ENCODE measurements around the gene ATP23.

Gene ATP23

DNA sequence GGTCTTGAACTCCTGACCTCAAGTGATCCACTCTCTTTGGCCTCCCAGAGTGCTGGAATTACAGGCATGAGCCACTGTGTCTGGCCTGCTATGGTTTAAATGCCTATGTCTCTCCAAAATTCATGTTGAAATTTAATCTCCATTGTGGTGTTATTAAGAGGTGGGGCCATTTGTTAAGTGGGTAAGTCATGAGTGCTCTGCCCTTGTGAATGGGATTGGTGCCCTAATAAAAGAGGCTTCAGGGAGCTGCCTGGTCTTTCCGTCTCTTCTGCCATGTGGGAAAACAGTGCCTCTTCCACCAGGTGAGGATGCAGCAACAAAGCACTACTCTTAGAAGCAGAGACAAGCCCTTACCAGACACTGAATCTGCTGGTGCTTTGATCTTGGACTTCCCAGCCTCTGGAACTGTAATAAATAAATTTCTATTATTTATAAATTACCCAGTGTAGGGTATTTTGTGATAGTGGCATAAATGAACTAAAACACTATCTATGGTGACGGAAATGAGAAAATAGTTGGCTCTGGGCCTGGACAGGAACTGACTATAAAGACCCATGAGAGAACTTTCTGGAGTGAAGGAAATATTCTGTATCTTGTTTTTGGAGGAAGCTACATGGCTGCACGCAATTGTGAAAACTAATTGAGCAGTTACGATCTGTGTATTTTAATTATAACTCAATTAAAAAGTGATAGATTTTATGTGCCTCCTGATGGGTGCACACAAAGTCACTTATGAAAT is 12.1 kb upstream of the ATP23 start:
- no peak overlapping the region for H3K9ac ChIP-seq (ENCODE audit: low read length)
- H4K20me1 ChIP-seq (ENCODE audit: insufficient read depth, low read length) = no peaks in the 10 kb centered on the region
- H3K27ac ChIP-seq (ENCODE audit: low read length) = no peak overlapping the region
- no peaks in the 10 kb centered on the region for H3K79me2 ChIP-seq (ENCODE audit: low read length)
- H3K4me2 ChIP-seq (ENCODE audit: low read length) = no peak overlapping the region
- H3K4me1 ChIP-seq (ENCODE audit: low read length) = no peaks in the 10 kb centered on the region
- no peak overlapping the region for H3K4me3 ChIP-seq (ENCODE audit: low read length)
- no peaks in the 10 kb centered on the region for H3K9me3 ChIP-seq (ENCODE audit: insufficient read depth, low read length)
- H3K36me3 ChIP-seq (replicated peaks; ENCODE audit: low read depth, low read length) = no peaks in the 10 kb centered on the region
- no peak overlapping the region for H2AFZ ChIP-seq (ENCODE audit: low read depth, low read length)
- TF ChIP-seq CTCF (IDR thresholded peaks at IDR 0.05; ENCODE audit: low read depth, low read length) = no peak
- TF ChIP-seq EZH2phosphoT487 (IDR thresholded peaks at IDR 0.05; ENCODE audit: low read depth) = no peak
- H3K27me3 ChIP-seq (ENCODE audit: low read depth, low read length) = no peaks in the 10 kb centered on the region

- H3K4me1 ChIP-seq (ENCODE audit: low read length) = peaks cover 11% of the 10 kb centered on the region
- no peak for TF ChIP-seq EZH2phosphoT487 (IDR thresholded peaks at IDR 0.05; ENCODE audit: low read depth)
- TF ChIP-seq CTCF (IDR thresholded peaks at IDR 0.05; ENCODE audit: low read depth, low read length) = no peak
- no peak overlapping the region for H3K9ac ChIP-seq (ENCODE audit: low read length)
- no peaks in the 10 kb centered on the region for H3K36me3 ChIP-seq (replicated peaks; ENCODE audit: low read depth, low read length)
- H2AFZ ChIP-seq (ENCODE audit: low read depth, low read length) = no peak overlapping the region
- H3K27me3 ChIP-seq (ENCODE audit: low read depth, low read length) = no peaks in the 10 kb centered on the region
- H3K9me3 ChIP-seq (ENCODE audit: insufficient read depth, low read length) = no peaks in the 10 kb centered on the region
- H4K20me1 ChIP-seq (ENCODE audit: insufficient read depth, low read length) = no peaks in the 10 kb centered on the region
- H3K4me2 ChIP-seq (ENCODE audit: low read length) = peak overlapping the region; percentile 62
- H3K27ac ChIP-seq (ENCODE audit: low read length) = no peak overlapping the region
- H3K79me2 ChIP-seq (ENCODE audit: low read length) = no peaks in the 10 kb centered on the region
- H3K4me3 ChIP-seq (ENCODE audit: low read length) = no peak overlapping the region
Observed at GRCh38 chr12:57934819-57935218, 6.5 kb upstream of the ATP23 start.

DNA sequence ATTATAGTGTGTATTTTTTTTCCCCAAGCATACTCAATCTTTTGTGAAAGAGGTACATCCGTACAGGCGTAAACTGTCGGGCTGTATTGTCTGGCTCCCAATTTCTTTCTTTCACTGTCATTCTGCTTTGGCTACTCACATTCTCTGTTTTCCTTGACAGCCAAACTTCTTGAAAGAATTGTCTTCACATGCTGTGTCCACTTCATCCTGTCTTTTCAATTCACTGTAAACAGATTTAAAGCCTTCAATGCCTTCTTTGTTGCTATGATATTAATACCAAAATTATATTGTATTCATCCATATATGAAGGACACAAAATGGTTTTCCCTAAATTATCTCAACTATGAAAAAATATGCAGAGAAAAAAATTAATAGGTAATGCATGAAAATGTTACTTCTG is 6.0 kb upstream of the ATP23 start:
- H4K20me1 ChIP-seq (ENCODE audit: insufficient read depth, low read length) = no peaks in the 10 kb centered on the region
- H3K4me1 ChIP-seq (ENCODE audit: low read length) = peaks cover 12% of the 10 kb centered on the region
- H3K9me3 ChIP-seq (ENCODE audit: insufficient read depth, low read length) = no peaks in the 10 kb centered on the region
- no peak for TF ChIP-seq CTCF (IDR thresholded peaks at IDR 0.05; ENCODE audit: low read depth, low read length)
- no peak for TF ChIP-seq EZH2phosphoT487 (IDR thresholded peaks at IDR 0.05; ENCODE audit: low read depth)
- H3K9ac ChIP-seq (ENCODE audit: low read length) = peak overlapping the region; percentile 71
- no peaks in the 10 kb centered on the region for H3K27me3 ChIP-seq (ENCODE audit: low read depth, low read length)
- H3K27ac ChIP-seq (ENCODE audit: low read length) = 0 out of 2 replicates have a peak overlapping the region, but pooled peaks have one; percentile 31
- no peaks in the 10 kb centered on the region for H3K36me3 ChIP-seq (replicated peaks; ENCODE audit: low read depth, low read length)
- H3K4me3 ChIP-seq (ENCODE audit: low read length) = peak overlapping the region; percentile 80
- peak overlapping the region; percentile 62 for H3K4me2 ChIP-seq (ENCODE audit: low read length)
- H2AFZ ChIP-seq (ENCODE audit: low read depth, low read length) = peak overlapping the region; percentile 78
- no peaks in the 10 kb centered on the region for H3K79me2 ChIP-seq (ENCODE audit: low read length)

- peak overlapping the region; percentile 72 for H3K4me2 ChIP-seq (ENCODE audit: low read length)
- H3K9ac ChIP-seq (ENCODE audit: low read length) = peak overlapping the region; percentile 71
- no peaks in the 10 kb centered on the region for H3K27me3 ChIP-seq (ENCODE audit: low read depth, low read length)
- peak overlapping the region; percentile 78 for H2AFZ ChIP-seq (ENCODE audit: low read depth, low read length)
- H3K4me3 ChIP-seq (ENCODE audit: low read length) = peak overlapping the region; percentile 80
- TF ChIP-seq CTCF (IDR thresholded peaks at IDR 0.05; ENCODE audit: low read depth, low read length) (no peak), EZH2phosphoT487 (IDR thresholded peaks at IDR 0.05; ENCODE audit: low read depth) (no peak)
- no peaks in the 10 kb centered on the region for H3K9me3 ChIP-seq (ENCODE audit: insufficient read depth, low read length)
- H3K36me3 ChIP-seq (replicated peaks; ENCODE audit: low read depth, low read length) = no peaks in the 10 kb centered on the region
- H3K27ac ChIP-seq (ENCODE audit: low read length) = peak overlapping the region; percentile 31
- no peaks in the 10 kb centered on the region for H3K79me2 ChIP-seq (ENCODE audit: low read length)
- no peaks in the 10 kb centered on the region for H4K20me1 ChIP-seq (ENCODE audit: insufficient read depth, low read length)
- H3K4me1 ChIP-seq (ENCODE audit: low read length) = peaks cover 18% of the 10 kb centered on the region
Observed at GRCh38 chr12:57935839-57936512, 5.4 kb upstream of the ATP23 start.

All from OCI-LY3 (cell line).